WTC11 (cell line): ENCODE results near the gene TPCN2.

Experiments used
- ARID4B ChIP-seq: sonication (generic); formaldehyde crosslinking; IDR thresholded peaks from 2 replicates; pipeline ENCODE4 v1.8.0; 2023; ENCODE audit warnings: missing genetic modification reagents, mild to moderate bottlenecking, borderline replicate concordance
- ATF1 ChIP-seq: sonication (generic); formaldehyde crosslinking; IDR thresholded peaks from 2 replicates; pipeline ENCODE4 v1.8.1; 2023; ENCODE audit warnings: mild to moderate bottlenecking, moderate library complexity, missing genetic modification reagents
- CBFB ChIP-seq: sonication (generic); formaldehyde crosslinking; IDR thresholded peaks from 2 replicates; pipeline ENCODE4 v1.8.1; 2022; ENCODE audit warnings: mild to moderate bottlenecking, low read depth, missing genetic modification reagents
- CTCF ChIP-seq: fragments of 200-600 bp; IDR thresholded peaks from 2 replicates; pipeline ENCODE4 v1.8.0; 2022; ENCODE audit warnings: antibody characterized with exemption
- ELF4 ChIP-seq: sonication (generic); formaldehyde crosslinking; IDR thresholded peaks from 2 replicates; pipeline ENCODE4 v1.8.1; 2022; ENCODE audit warnings: low read depth, mild to moderate bottlenecking, moderate library complexity, missing genetic modification reagents
- ERG ChIP-seq: fragments of 250-450 bp; sonication (Bioruptor Pico); IDR thresholded peaks from 2 replicates; pipeline ENCODE4 v1.8.0; 2021; ENCODE audit warnings: mild to moderate bottlenecking
- KAT7 ChIP-seq: sonication (generic); formaldehyde crosslinking; IDR thresholded peaks from 2 replicates; pipeline ENCODE4 v1.8.1; 2023; ENCODE audit warnings: missing genetic modification reagents, mild to moderate bottlenecking, borderline replicate concordance
- MAX ChIP-seq: sonication (generic); formaldehyde crosslinking; IDR thresholded peaks from 2 replicates; pipeline ENCODE4 v1.8.0; 2022; ENCODE audit warnings: mild to moderate bottlenecking, missing genetic modification reagents
- SP1 ChIP-seq: sonication (generic); formaldehyde crosslinking; conservative IDR thresholded peaks from 2 replicates; pipeline ENCODE4 v1.8.1; 2022; ENCODE audit warnings: missing genetic modification reagents
- STAT6 ChIP-seq: sonication (generic); formaldehyde crosslinking; conservative IDR thresholded peaks from 2 replicates; pipeline ENCODE4 v1.8.1; 2023; ENCODE audit warnings: mild to moderate bottlenecking, low read depth, missing genetic modification reagents, moderate library complexity
- USF1 ChIP-seq: sonication (generic); formaldehyde crosslinking; IDR thresholded peaks from 2 replicates; pipeline ENCODE4 v1.8.0; 2022; ENCODE audit warnings: mild to moderate bottlenecking, missing genetic modification reagents
- ZNF121 ChIP-seq: sonication (generic); formaldehyde crosslinking; IDR thresholded peaks from 2 replicates; pipeline ENCODE4 v1.8.0; 2023; ENCODE audit warnings: missing genetic modification reagents
- ZNF396 ChIP-seq: fragments of 250-450 bp; sonication (Bioruptor Pico); IDR thresholded peaks from 2 replicates; pipeline ENCODE4 v1.8.0; 2021; ENCODE audit warnings: mild to moderate bottlenecking, moderate library complexity, borderline replicate concordance

- TF ChIP-seq ELF4, result no peak
- no peak for TF ChIP-seq CTCF
- no peak for TF ChIP-seq STAT6 (CRISPR knock-in tag)
- TF ChIP-seq ZNF121 (CRISPR knock-in tag), result no peak
- TF ChIP-seq SP1 (CRISPR knock-in tag), result no peak
- TF ChIP-seq ARID4B (CRISPR knock-in tag), result no peak
- no peak for TF ChIP-seq USF1 (CRISPR knock-in tag)
- no peak for TF ChIP-seq ZNF396 (CRISPR knock-in tag)
- no peak for TF ChIP-seq ERG (CRISPR knock-in tag)
- TF ChIP-seq ATF1 (CRISPR knock-in tag), result no peak
- TF ChIP-seq KAT7 (CRISPR knock-in tag), result no peak
- TF ChIP-seq MAX (CRISPR knock-in tag), result no peak
- no peak for TF ChIP-seq CBFB (CRISPR knock-in tag)
These were observed 14.4 kb upstream of the TPCN2 start for GRCh38 chr11:69034123-69034867.
